ENCODE data around the gene ZNF618. TPM values are rescaled to one million over a fixed set of nuclear protein-coding genes. Genes with fewer than 3 reads are reported as not detected.

The ZNF618 gene
- total RNA-seq, 1 experiment from 2014 or later: 29.4 TPM

DNA sequence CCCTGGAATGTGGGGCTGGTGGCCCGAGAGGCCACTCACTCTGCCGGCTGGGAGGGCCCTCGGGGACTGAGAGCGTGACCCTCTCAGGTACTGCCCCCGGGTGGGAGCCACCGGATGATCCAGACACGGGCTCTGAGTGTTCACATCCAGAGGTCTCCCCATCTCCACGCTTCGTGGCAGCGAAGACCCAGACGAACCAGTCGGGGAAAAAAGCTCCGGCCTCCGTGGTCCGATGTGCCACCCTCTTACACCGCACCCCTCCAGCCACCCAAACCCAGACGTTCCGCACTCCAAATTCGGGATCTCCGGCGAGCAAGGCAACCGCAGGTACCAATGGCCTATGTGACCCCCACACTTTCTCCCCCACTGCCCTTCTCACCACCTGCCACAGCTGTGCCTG, 152.5 kb downstream of the ZNF618 start:
- Histone ChIP-seq H3K36me3 (ENCODE audit: insufficient read depth, low read length, poor library complexity, severe bottlenecking) (peaks cover 14% of the 10 kb centered on the region), H3K9me3 (ENCODE audit: low read depth, low read length, poor library complexity, severe bottlenecking) (peaks cover 8% of the 10 kb centered on the region), H3K4me3 (ENCODE audit: low read depth, low read length, poor library complexity, severe bottlenecking) (no peak overlapping the region), H3K4me1 (ENCODE audit: insufficient read depth, low read length, poor library complexity, severe bottlenecking) (no peaks in the 10 kb centered on the region), H3K27ac (ENCODE audit: low read depth, low read length, poor library complexity, severe bottlenecking) (no peak overlapping the region), H3K27me3 (replicated peaks; ENCODE audit: insufficient read depth, low read depth, low read length, poor library complexity) (no peaks in the 10 kb centered on the region)
- POLR2A ChIA-PET (ENCODE audit: low non-redundant PET): no interaction called here
- intact Hi-C loops (cut with micrococcal nuclease; ENCODE audit: unreplicated experiment): no loop called here
- TF ChIP-seq, protein P1, sequence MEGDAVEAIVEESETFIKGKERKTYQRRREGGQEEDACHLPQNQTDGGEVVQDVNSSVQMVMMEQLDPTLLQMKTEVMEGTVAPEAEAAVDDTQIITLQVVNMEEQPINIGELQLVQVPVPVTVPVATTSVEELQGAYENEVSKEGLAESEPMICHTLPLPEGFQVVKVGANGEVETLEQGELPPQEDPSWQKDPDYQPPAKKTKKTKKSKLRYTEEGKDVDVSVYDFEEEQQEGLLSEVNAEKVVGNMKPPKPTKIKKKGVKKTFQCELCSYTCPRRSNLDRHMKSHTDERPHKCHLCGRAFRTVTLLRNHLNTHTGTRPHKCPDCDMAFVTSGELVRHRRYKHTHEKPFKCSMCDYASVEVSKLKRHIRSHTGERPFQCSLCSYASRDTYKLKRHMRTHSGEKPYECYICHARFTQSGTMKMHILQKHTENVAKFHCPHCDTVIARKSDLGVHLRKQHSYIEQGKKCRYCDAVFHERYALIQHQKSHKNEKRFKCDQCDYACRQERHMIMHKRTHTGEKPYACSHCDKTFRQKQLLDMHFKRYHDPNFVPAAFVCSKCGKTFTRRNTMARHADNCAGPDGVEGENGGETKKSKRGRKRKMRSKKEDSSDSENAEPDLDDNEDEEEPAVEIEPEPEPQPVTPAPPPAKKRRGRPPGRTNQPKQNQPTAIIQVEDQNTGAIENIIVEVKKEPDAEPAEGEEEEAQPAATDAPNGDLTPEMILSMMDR (conservative IDR thresholded peaks at IDR 0.05; ENCODE audit: low read depth, low read length): no peak
- TF ChIP-seq EZH2 (IDR thresholded peaks at IDR 0.05; ENCODE audit: borderline replicate concordance, low read depth, low read length, poor library complexity, severe bottlenecking): no peak
- BruUV-seq (replicated peaks): no TSS peak
- no peak for DNase-seq (ENCODE audit: low spot score)
- CTCF ChIA-PET: no interaction called here

DNA sequence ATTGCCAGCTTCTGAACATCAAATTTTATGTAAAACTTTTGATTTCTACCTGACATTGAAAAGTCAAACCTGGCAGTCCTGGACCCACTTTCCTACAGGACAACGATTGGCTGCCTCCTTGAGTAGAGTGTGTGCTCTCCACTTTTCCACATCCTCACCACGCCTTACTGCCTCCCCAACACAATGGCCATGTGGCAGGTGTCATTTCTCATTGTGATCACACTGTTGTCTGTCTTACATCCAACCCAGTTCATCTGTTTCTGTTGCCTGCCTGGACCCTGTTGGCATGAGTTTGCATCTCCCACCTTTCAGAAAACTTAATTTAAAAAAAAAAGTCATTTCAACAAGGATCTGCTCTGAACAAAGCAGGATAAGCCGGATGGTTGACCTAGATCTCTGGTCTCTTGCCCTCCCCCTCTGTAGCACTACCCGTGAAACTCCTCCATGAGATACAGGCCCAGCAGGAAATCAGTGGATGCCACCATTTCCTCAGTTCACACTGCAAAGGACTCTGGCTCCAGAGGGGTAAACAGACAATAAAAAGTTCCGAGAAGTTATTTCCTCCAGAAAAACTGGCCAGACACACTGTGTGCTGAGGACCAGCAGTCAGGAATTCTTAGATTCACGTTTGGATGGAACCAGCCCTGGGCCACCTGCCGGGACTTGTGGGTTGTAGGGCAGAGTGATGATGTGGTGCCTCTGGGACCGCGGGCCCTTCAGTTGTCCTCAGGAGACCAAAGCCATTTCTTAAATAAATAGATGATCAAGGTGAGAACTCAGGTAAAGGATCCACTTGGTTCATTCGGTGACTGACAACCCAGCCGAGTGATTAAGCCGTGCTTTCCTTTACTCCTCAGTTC, 153.4 kb downstream of the ZNF618 start:
- Histone ChIP-seq H3K4me3 (ENCODE audit: low read depth, low read length, poor library complexity, severe bottlenecking) (no peak overlapping the region), H3K4me1 (ENCODE audit: insufficient read depth, low read length, poor library complexity, severe bottlenecking) (no peaks in the 10 kb centered on the region), H3K9me3 (ENCODE audit: low read depth, low read length, poor library complexity, severe bottlenecking) (no peaks in the 10 kb centered on the region), H3K27ac (ENCODE audit: low read depth, low read length, poor library complexity, severe bottlenecking) (no peak overlapping the region), H3K27me3 (replicated peaks; ENCODE audit: insufficient read depth, low read depth, low read length, poor library complexity) (no peaks in the 10 kb centered on the region), H3K36me3 (ENCODE audit: insufficient read depth, low read length, poor library complexity, severe bottlenecking) (peaks cover 9% of the 10 kb centered on the region)
- no TSS peak for BruUV-seq (replicated peaks)
- TF ChIP-seq EZH2 (IDR thresholded peaks at IDR 0.05; ENCODE audit: borderline replicate concordance, low read depth, low read length, poor library complexity, severe bottlenecking): no peak
- TF ChIP-seq, protein P1 (conservative IDR thresholded peaks at IDR 0.05; ENCODE audit: low read depth, low read length): no peak
- intact Hi-C loops (cut with micrococcal nuclease; ENCODE audit: unreplicated experiment): loop anchor here (5.0 kb wide), 1 partner anchor 337 kb away; no protein-coding TSS in a partner anchor
- no peak for DNase-seq (ENCODE audit: low spot score)
- ChIA-PET CTCF (no interaction called here), POLR2A (ENCODE audit: low non-redundant PET) (interaction anchor here (0.6 kb wide), 1 partner anchor 40 kb away, joined by 8 read pairs; no protein-coding TSS in a partner anchor)

DNA sequence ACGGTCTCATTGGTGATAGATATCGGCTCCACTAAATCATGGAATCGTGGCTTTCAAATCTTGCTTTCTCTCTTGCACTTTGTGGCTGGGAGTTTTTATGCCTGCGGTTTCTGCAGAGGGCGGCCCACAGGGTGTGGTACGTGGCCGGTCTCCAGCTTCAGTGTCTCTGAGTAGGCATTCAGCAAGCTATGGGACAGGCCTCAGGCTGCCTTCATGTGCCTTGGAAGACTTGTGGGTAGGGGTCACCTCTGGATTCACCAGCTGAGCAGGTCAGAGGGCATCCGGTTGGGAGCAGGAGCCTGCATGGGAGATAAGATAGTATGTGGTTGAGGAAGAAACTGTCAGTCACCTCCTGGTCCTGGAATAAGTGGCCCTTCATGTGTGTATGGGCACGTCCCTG, 154.3 kb downstream of the ZNF618 start:
- DNase-seq (ENCODE audit: low spot score): no peak
- Histone ChIP-seq H3K4me1 (ENCODE audit: insufficient read depth, low read length, poor library complexity, severe bottlenecking) (no peaks in the 10 kb centered on the region), H3K27ac (ENCODE audit: low read depth, low read length, poor library complexity, severe bottlenecking) (no peak overlapping the region), H3K36me3 (ENCODE audit: insufficient read depth, low read length, poor library complexity, severe bottlenecking) (peaks cover 9% of the 10 kb centered on the region), H3K9me3 (ENCODE audit: low read depth, low read length, poor library complexity, severe bottlenecking) (no peaks in the 10 kb centered on the region), H3K27me3 (replicated peaks; ENCODE audit: insufficient read depth, low read depth, low read length, poor library complexity) (no peaks in the 10 kb centered on the region), H3K4me3 (ENCODE audit: low read depth, low read length, poor library complexity, severe bottlenecking) (no peak overlapping the region)
- ChIA-PET POLR2A (ENCODE audit: low non-redundant PET) (no interaction called here), CTCF (no interaction called here)
- TF ChIP-seq, protein P1 (conservative IDR thresholded peaks at IDR 0.05; ENCODE audit: low read depth, low read length): no peak
- TF ChIP-seq EZH2 (IDR thresholded peaks at IDR 0.05; ENCODE audit: borderline replicate concordance, low read depth, low read length, poor library complexity, severe bottlenecking): no peak
- intact Hi-C loops (cut with micrococcal nuclease; ENCODE audit: unreplicated experiment): loop anchor here (5.0 kb wide), 1 partner anchor 338 kb away; no protein-coding TSS in a partner anchor
- BruUV-seq (replicated peaks): no TSS peak

Measured in A673 (cell line).